Stimulated activated CD8-positive, alpha-beta memory T cell treated with anti-CD3 and anti-CD28 coated beads, Interleukin-7, amount 100 ng/mL, for 1 hour (primary cell): ENCODE results near the gene COX7A2L.
"Not testable (repeated sequence)": the region's sequence is repeated elsewhere in the genome, so short reads cannot be mapped to it uniquely, and the experiment has no call there.

ENCODE experiments used
- DNase-seq, 2 donors: peaks; one replicate each; pipeline ENCODE4 v3.0.0-alpha.2; 2020; ENCODE audit warnings: low read depth in 2 of 2

The COX7A2L gene

GRCh38 chr2:42360890-42361727, at the start of gene COX7A2L:
Gene COX7A2L (minus strand): TSS chr2:42361217. CDS start chr2:42361161, 56 bp downstream.
- peak; percentile 92 to 95 for DNase-seq

DNA sequence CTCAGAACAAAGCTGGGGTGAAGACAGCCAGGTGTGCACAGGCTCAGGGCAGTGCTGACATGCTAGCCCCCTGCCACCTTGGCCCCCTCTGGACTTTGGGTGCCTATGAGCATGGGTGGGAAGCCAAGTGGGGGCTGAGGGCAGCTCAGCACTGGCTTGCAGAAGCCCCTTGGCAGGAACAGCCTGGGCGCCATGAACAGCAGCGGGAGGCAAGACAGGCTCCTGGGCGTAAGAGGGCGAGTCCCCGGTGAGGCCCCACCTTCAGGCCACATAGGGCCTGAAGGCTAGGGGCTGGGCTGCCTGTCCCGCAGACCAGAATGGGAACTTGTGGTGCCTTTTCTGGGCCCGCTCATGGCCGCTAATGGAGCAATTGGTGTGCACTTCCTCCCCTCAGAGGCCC, 47.0 kb upstream of the COX7A2L start:
- no peak for DNase-seq

DNA sequence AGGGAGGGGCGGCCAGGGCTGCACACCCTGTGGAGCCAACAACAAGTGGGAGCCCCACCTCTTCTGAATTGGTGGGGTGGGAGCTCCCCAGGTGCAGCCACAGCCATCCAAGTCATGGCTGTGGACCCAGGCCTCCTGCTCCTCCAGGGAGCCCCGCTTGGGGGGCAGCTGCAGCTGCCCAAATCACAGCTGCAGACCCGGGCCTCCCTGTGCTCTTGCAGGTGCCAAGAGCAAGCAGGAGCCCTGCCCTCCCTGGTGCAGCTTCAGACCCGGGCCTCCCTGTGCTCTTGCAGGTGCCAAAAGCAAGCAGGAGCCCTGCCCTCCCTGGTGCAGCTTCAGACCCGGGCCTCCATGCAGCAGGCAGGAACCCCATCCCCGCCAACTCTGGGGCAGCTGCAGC, 46.5 kb upstream of the COX7A2L start:
- no peak for DNase-seq

DNA sequence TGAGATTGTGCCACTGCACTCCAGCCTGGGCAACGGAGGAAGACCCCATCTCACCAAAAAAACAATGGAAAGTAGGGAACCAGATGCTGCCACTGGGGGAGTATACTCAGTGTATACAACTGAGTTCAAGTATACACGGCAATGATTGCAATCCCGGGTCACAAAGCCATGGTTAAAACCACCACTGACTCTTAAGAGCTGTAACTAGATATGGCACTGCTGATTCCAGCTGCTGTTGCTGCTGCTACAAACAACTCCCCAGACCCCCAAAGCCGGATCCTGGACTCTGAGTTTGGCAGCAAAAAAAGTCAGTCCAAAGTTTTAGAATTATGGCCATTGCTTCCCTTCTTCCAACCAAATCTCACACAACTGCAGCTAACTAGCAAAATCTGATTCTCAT, 43.7 kb upstream of the COX7A2L start:
- DNase-seq = no peak

GRCh38 chr2:42401773-42402172, 40.8 kb upstream of the COX7A2L start:
- DNase-seq = no peak

GRCh38 chr2:42398052-42398451, 37.0 kb upstream of the COX7A2L start:
- DNase-seq = not testable (repeated sequence)

GRCh38 chr2:42393320-42393719, 32.3 kb upstream of the COX7A2L start:
- not testable (repeated sequence) for DNase-seq

DNA sequence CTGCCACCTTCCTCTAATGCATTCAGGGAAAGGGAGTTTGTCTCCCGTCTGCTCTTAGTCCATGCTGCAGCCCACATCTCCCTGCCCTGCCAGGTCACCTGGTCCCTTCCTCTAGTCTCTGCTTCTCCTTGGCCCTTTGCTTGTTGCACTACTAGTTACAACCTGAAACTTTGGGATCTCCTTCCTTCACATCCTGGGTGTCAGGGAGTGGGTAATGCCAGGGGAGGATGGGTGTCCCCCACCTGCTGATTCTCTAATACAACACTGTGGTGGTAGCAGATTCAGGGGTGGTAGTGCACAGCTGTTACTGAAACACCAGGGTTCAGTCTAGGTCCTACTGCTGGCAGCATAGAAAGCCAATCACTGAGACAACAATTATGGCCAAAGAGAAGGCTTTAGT, 31.2 kb upstream of the COX7A2L start:
- no peak for DNase-seq

- no peak for DNase-seq
Measured at GRCh38 chr2:42390401-42390969, 29.5 kb upstream of the COX7A2L start.

DNA sequence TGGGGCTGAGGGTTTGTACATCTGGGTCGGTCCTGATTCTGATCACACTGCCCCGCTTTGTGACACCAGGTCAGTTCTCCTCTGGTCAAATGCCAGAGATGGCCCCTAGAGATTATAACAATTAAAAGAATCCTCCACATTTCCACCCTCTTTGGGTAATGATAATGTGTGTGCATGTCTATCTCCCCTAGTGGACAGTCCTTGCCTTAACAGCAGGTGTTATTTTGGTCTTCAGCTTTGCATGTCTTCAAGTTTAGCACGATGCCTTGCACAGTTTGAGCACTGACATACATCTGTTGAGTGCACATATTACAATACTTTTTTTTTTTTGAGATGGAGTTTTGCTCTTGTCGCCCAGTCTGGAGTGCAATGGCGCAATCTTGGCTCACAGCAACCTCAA, 25.7 kb upstream of the COX7A2L start:
- no peak for DNase-seq

GRCh38 chr2:42385225-42385624, 24.2 kb upstream of the COX7A2L start:
- no peak for DNase-seq

DNA sequence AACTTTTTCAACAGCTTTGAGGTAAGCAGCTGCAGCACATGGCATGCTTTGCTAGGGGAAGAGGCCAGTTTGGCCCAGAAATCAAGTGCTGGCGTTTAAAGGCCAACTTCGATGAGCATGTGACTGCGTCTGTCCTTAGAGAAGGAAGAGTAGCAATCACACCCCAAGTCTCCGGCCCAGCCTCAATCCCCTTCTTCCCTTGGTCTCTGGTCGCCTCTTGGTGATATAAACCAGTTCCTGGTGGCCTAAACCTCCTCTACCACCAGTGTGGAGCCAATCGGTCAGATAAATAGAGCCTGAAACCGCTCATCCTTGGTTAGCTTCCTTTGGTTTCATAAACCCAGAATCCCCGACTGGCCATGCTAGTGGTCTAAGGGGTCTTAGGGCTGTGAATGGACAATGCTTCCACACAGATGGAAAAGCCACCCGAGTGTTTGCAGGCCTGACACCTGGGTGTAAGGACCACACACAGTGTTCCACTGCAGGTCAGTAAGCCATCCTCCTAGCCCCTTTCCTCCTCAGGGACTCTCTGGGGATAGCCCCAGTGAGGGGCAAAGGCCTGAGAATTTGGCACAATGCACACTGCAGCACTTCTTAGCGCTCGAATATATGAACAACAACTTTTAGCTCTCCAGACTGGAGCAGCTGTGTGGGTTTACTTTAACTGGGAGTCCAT, 23.0 kb upstream of the COX7A2L start:
- DNase-seq = no peak

GRCh38 chr2:42382144-42382543, 21.1 kb upstream of the COX7A2L start:
- DNase-seq = no peak

DNA sequence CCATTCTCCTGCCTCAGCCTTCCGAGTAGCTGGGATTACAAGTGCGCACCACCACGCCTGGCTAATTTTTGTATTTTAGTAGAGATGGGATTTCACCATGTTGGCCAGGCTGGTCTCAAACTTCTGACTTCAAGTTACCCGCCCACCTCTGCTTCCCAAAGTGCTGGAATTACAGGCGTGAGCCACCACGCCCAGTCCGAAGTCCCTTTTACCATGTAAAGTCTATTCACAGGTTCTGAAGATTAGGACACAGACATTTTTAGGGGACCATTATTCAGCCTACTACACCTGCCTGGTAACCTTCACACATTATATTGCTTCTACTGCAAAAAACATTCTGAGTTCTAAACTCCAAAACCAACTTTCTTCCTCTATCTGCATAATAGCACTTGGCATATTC, 19.0 kb upstream of the COX7A2L start:
- DNase-seq = not testable (repeated sequence)

DNA sequence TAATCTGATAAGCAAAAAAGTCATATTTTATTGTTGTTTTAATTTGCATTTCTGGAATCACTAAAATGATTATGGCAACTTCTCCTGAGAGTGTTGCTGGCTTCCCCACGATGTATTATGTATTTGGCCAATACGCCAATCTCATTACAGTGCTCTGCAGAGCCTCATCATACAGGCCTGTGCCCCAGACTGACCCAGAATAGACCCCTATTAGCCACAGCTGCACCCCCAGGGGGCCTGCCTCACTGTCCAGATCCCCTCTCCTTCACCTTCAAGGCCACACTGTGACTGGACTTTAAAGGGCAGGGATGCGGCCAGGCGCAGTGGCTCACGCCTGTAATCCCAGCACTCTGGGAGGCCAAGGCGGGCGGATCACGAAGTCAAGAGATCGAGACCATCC, 17.4 kb upstream of the COX7A2L start:
- DNase-seq = no peak

DNA sequence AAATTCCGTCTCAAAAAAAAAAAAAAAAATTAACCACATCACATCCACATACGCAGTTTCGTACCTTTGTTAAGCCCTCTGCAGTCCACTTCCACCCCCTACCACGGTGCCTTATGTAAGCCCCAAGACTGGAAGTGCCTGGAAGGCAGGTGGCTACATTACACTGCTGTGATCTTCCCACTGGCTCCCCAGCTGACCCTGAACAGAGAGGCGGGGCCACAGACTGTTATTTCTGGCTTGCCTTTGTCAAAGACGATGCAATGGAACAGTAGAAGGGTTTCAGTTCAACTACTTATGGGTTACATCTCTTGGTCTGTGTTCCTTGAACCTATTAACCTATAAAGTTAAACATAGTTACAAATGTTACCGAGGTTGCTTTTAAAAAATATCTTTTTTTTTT, 15.7 kb upstream of the COX7A2L start:
- DNase-seq = no peak

- DNase-seq = no peak
Measured at GRCh38 chr2:42372474-42373200, 11.6 kb upstream of the COX7A2L start.

- no peak for DNase-seq
Measured at GRCh38 chr2:42371611-42372473, 10.8 kb upstream of the COX7A2L start.

DNA sequence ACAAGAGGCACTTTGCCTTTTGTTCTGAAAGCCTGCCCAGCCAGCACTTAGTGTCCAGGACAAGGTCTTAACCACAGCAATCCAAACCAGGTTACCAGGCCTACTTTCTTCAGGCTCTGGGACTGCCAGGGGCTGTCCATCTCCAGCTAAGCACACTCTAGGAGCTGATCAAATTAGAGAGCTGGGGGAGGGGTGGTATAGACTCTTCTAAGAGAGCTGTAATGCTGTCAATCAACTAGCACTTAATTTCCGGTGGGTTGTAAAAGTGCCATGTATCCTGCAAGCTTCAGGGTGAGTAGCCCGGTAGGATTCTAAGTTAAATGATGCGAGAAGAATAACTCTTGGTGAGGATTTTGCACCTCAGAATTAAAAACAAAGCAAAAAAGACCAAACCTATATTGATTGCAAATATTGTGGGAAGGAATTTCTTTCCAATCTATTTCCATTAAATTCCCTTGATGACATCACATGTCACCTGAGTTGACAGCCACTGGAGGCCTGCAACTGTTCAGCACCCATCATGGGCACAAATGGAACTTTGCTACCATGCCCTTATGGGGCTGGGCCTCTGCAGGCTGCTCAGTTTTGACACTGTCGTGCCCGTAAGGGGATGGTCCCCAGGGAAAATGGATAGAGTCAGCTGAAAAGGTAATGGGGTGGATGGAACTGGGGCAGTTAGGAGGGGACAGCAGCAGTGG, 8.7 kb upstream of the COX7A2L start:
- no peak for DNase-seq

GRCh38 chr2:42368817-42369531, 8.0 kb upstream of the COX7A2L start:
- DNase-seq = no peak
